Stimulated activated naive CD4-positive, alpha-beta T cell treated with Interleukin-2 at 50 U/mL for 16 hours (primary cell): ENCODE measurements around the gene CHMP6.

Experiments
- DNase-seq: peaks from one replicate; lab custom pipeline; 2025; lab: John Stamatoyannopoulos, UW

The CHMP6 gene

DNA sequence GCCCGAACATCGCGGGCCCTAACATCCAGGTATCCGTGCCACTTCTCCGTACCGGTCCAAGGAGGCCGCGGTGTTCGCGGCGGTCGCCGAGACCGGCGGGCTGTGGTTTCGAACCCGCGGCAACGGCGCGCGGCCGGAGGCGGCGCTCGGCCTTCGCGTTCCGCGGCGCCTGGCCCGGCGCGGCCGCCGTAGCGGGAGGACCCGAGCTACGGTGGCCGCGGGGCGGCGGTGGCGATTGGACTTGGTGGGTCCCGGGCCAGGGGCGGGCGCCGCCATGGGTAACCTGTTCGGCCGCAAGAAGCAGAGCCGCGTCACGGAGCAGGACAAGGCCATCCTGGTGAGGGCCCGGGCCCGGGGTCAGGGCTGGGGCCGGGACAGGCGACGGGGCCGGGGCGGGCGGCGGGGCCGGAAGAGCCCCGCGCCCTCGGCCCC is at the start of gene CHMP6:
Gene CHMP6 (plus strand): TSS at position 197 of the 432 bp plus-strand sequence. CDS start 78 bp downstream, at position 275.
- DNase-seq: peak; percentile 63

DNA sequence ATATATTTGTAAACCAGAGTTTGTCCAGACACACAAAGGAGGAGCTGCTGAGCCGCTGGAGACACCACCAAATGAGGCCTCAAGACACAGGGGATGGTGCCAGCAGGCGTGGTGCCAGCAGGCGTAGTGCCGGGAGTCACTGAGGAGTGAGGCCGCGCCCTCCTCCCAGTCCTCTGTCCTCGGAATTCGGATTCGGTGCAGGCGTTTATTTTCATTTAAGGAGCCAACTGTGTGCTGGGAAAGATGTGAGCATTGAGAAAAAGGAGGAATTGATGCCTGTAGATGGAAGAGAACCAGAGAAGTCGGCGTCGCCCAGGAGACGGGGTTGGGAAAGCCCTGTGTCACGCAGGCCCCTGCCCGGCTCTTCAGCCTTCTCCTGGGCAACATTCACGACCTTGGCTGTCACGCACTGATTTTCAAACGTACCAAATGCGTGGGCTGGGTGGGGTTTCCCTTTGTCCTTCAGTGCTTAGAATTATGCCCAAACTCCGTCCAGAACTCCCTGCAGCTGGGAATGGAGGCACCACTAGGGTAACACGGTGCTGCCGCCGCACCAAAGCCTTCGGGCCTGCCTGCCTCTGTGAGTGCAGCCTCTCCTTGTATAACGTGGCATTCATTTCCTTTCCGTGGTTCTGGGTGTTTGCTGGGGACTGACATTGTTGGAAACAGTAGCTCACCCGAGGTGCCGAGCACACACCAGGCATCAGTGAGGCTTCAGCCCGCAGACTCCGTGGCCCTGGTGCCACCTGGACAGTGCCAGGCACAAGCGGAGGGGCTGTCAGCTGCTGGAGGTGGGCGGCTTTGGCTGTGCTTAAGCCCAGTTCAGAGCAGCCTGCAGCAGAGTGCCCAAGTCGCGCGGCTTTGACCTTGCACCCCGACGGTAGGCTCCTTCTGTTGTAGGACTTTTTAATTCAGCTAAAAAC is 49.0 kb upstream of the CHMP6 start:
- no peak for DNase-seq

DNA sequence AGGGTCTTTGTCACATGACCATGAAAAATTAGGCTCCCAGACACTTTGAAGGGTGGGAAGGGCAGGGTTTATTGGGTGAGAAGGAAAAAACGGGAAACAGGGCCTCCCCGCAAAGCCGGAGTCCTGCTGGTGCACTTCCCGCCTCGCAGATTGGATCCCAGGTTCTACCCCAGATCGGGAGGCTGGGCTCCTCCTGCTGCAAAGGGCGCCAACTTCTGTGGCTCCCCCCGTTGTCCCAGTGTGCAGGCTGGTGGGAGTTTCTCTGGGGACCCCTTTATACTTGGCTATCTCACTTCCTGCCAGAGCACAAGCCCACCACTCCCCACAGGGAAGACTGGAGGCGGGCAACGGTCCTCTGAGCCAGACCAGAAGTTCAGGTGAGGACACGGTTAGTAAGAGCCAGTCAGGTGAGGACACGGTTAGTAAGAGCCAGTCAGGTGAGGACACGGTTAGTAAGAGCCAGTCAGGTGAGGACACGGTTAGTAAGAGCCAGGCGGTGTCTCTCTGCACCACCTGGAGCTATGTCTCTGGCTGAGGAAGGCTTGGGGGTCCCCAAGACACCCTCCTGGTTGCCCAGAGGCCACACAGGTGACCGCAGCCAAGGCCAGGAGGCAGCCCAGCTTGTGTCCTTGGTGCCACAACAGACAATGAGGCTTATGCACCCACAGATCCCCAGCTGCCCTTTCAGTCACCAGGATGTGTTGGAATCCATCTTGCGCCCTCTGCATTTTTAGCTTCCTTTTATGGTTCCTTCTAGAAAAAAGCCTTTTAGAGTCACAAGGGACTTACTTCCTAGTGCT is 48.1 kb upstream of the CHMP6 start:
- no peak for DNase-seq

DNA sequence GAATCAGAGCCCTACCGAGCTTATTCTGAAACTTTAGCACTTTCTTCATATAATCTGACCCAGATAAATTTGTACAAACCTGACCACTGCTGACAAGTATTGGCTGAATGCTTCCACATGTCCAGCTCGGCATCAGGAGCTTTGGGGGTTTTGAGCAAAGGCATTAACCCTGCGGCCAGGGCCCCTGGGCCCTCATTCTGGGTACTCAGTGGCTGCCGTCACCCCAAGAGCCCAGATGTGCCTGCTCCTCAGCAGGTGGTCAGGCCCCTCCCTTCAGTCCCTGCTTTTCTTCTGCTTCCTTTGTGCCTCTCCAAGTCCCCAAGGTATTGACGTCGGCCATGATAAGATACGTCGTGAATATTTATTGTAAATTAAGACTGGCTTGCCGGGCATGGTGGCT is 47.3 kb upstream of the CHMP6 start:
- DNase-seq: no peak

DNA sequence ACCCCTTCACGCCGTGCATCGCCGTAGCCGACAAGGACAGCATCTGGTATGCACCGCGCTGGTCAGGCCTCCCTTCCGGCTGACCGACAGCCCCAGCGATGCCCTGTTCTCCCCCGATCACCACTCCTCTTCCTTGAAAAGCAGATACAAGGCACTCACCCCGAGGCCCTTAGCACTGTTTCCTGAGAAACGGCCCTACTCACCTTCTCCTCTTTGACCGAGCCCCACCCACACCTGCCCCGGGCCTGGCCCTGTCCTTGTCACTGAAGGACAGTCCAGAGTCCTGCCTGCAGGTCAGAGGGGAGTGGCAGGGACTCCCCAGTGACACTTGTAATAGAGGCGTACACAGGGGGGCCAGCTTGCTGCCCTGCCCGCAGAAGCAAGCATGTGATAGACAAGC is 45.9 kb upstream of the CHMP6 start:
- no peak for DNase-seq

DNA sequence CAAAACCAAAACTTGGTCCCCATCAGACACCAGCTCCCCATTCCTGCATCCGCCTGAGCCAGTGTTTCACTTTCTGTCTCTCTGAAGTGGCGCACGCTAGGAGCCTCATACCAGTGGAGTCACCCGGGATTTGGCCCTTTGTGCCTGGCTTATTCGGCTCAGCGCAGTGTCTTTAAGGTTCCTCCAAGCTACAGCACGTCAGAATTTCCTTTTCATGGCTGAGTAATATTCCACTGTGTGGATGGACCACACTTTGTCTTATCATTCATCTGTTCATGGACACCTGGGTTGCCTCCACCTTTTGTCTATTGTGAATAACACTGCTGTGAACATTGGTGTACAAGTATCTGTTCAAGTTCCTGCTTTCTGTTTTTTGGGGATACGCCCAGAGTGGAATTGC is 45.2 kb upstream of the CHMP6 start:
- DNase-seq: no peak

DNA sequence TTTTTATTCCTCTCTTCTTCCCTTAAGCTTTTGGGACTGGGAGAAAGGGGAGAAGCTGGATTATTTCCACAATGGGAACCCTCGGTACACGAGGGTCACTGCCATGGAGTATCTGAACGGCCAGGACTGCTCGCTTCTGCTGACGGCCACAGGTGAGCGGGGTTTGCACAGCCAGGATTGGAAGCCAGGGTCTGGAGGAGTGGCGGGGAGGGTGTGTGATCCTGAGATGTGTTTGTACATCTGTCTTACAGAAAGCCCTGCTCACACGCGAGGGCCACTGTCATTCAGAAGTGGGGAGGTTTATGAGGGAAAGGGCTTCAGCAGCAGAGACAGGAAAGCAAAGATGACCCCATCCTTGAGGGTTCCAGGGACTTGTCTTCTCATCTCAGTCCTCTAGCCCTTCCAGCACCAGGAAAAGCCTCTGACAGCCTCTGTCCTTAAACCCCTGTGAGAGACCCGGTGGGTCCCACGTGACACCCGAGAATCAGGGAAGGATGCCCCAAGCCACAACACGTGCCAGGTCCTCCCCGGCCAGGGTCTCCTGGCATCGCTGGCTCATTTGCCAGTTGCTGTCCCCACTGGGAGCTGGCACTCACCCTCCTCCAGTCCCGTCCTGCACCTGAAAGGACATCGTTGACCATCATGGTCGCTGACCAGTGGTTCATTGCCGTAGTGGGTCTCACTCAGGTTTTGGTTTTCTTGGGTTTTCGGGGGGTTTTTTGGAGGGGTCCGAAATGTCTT is 44.3 kb upstream of the CHMP6 start:
- no peak for DNase-seq

DNA sequence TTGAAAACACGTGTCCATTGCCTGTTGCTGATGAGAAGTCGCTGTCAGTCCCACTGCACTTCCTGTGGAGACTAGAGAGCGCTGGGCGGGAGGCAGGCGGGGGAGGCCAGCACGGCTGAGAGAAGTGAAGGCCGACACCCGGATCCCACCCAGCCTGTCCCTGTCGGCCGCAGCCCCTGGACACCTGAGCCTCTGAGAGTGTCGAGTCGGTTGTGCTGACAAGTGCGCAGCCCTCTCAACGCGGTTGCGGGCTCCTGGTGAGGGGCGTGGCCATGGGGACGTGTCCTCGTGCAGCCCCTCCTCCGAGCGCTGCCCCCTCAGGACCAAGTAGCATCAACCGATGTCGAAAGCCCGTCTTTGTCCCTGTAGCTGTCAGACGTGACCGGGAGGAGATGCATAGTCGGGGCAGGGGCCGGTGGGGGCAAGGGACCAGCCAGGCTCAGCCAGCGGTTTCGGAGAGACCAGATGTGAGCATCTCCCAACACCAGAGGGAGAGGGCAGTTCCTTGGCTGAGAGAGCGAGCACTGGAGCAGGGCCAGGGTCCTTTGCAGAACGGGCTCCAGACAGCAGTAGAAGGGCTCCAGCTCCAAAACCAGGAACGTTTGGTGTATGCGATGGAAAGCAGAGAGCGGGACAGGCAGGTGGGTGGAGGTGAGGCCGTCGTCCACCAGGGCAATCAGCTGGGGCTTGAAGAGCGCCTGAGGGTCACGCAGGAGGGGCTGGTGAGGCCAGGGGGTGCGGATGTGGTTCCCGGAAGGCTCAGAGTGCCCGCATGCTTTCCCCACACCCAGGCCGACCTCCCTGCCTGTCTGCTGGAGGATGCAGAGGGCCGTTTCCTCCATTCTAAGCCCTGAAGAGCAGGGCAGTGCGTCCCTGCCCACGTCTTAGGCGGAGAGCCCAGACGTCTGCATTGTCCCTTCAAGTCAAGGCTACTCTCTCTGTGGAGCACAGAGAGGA is 43.3 kb upstream of the CHMP6 start:
- DNase-seq: no peak

DNA sequence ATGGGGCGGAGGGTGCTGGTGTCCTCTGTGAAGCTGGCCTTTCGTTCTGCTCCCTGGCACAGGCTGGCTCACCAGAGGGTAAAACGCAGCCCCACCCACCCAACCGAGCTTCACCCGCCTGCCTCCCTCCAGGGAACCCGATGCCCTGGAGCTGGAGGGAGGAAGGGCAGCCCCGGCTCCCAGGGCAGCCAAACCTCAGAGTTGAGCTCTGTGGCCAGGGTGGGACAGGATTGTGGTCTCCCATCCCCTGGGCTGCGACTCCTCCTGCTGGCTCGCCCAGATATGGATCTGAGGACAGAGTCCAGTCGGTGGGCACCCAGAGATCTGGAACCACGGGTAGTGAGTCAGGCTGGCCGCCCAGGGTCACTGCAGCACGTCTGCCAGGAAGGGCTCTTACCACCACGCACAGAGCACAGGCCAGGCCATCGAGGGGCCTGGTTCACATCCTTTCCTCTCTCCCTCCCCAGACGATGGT is 42.6 kb upstream of the CHMP6 start:
- DNase-seq: no peak

DNA sequence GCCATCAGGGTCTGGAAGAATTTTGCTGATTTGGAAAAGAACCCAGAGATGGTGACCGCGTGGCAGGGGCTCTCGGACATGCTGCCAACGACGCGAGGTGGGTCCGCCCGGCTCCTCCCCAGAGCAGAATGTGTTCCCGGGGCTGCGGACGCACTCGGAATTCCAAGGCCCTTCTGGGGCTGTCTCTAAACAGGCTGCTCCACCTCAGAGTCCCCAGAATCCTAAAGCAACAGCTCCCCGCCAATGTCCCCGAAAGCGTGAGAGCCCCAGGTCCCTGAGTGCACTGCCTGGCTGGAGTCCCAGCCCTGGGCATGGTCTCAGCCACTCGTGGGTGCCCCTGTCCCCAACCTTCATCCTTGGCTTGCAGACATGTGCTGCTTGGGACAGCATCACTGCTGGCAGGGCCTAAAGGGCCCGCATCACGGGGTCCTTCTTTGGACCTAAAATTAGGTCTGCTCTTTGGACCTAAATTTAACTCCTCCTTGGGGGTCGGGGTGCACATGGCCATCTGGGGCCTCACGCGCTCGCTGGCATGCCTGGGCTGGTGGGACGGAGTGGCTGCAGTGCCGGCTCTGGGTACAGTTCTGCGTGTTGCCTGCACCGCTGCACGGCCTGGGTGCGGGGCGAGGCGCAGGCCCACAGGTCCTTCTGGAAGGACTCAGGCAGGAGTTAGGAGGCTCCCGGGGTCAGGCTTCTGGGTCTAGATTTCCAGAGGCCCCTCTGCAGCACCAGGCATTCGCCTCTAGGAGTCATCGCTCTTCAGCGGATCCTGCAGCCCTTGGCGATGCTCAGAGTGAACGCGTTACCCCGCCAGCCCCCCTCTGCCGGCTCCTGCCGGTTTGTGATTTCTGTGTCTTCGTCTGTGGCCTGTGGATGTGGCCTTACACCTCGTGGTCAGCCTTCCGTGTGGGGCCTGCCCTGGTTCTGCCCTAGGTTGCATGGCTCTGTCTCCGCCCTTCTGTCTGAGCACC is 41.9 kb upstream of the CHMP6 start:
- DNase-seq: no peak

DNA sequence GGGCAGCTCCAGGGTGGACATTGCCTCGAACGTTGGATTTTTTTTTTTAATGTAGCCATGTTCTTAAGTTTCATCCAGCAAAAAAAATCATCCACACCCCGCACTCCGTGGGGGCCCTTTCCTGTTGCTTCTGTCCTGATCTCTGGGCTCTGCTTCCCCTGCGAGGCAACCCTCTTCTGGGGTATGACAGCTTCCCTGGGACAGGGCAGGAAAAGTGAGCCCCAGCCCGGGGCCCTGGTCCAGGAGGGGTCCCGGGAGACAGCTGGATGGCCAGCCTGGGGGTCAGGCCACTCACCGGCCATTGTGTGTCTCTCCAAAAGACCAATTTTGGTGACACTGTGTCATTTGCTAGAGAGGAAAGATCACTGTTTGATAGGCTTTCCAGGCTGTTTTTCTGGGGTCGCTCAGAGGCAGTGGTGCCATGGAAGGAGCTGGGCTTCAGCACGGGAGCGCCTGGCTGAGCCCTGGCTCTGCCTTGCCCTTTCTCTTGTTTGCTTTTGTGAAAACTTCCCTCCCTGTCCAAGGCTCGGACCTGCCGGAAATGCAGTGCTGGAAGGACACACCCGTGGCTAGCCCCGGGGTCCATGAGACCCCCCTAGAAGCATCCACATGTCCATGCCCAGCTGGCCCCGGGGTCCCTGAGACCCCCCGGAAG is 41.0 kb upstream of the CHMP6 start:
- DNase-seq: no peak

DNA sequence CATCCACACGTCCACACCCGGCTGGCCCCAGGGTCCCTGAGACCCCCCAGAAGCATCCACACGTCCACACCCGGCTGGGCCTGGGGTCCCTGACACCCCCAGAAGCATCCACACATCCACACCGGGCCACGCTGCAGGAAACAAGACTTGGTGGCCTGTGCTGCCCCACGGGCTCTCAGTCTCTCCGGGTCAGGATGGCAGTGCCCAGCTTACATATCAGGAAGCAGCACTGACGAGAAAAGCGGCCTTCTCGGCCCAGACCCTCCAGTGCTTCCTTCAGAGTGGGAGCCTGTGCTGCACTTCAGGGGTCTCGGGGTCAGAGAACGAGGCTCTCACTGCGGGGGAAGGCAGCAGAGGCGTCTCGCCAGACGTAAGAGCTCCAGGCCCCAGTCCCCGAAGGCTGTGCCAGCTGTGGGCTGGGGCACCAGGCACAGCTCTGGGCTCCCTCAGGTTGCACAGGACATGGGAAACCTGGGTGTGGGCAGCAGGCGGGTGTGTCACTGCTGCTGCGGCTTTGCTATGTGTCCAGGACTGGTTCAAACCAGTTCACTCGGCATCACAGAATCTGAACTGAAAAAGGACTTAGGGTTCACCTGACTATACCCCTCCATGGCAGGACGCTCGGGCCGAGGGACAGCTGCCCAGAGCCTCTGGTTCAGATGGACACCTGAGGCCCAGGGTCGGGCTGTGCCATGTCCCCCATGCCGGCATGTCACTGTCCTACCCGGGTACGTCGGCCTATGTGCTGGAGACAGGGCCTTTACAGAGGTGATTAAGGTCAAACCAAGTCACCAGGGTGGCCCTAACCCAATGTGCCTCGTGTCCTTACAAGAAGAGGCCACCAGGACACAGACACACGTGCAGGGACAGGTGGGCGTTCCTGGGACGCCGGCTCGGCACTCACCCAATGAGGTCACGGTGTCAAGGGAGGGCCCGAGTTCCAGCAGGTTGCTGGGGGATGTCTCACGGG is 40.2 kb upstream of the CHMP6 start:
- no peak for DNase-seq

DNA sequence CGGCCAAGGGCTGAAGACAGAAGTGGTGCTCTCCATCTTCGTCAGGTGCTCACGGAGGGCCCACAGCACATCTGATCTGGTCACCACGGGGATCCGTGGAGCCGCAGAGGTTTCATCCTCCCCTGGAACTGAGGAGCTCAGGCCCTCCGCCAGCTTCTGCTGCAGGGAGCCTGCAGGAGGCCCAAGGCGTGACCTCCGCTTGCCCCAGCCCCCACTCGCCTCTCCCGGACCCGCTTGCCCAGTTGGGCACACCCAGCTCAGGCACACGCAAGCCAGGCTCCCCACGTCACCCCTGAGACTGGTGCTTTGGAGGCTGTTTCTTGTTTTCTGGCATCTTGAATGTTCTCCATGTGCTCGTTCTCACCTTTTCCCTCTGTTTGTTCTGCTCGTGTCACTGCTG is 39.4 kb upstream of the CHMP6 start:
- no peak for DNase-seq

DNA sequence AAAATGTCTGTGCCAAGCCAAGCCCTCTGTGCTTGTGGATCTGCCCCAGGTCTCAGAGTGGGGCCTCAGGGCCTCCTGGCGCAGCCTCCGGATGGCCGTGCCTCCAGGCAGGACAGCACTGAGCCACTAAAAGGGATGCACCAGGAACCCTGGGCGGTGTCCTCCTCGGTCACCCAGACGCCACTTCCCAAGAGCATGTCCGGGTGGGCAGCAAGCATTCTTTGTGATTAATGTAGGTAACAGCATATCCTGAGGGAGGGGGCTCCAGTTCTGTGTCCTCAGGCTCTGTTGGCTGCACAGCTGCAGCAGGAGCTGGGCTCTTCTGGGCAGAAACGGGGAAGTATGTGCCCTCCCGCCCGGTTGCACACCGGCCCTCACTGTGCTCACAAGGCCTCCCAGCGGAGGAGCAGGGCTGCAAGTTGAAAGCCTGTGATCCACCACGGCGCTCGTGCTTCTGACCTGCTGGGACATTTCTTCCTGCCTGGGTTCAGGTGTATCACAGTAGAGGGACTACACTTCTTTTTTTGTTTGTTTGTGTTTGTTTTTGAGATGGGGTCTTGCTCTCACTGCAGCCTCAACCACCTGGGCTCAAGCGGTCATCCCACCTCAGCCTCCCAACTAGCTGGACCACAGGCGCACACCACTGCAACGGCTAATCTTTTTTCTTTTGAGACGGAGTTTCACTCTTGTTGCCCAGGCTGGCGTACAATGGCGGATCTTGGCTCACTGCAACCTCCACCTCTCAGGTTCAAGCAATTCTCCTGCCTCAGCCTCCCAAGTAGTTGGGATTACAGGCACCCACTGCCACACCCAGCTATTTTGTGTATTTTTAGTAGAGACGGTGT is 37.9 kb upstream of the CHMP6 start:
- DNase-seq: no peak

DNA sequence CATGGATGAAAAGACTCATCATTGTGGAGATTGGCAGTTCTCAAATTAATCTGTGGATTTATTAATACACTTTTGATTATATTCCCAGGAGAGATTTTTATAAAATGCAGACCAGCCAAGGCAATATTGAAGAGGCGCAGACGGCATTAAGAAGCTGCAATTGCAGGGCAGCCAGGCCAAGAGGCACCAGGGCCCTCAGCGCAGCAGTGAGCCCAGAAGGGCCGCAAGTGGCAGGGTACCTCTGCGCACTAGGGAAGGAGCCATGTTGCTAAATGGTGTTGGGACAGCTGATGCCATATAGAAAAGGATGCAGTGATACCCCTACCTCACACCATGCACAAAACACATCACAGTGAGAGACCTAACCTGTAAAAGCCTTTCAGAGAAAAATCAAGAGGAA is 36.6 kb upstream of the CHMP6 start:
- DNase-seq: no peak

DNA sequence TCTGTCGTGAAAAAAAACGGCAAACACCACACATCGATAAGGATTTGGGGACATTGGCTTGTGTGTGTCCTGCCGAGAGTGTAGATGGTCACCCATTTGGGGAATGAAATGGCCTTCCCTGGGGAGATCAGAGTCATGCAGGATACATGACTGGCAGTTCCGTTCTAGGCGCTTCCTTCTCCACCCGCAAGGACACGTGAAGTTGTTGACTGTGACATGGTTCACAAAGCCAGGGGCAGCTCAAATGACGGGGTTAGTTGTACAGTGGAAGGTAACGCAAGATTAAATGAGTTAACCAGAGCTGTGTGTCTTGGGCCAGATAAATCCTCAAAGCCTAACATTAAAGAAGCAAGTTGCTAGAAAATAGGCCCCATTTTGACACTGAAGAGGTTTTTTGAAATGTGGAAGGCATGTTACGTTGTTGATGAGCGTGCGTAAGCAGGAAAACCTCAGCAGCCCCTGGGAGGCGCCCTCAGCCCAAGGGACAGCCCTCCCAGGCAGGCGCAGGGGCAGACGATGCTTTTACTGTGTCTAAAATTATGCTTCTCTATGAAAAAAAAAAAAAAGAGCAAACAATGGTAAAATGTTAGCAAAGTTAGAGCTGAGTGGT is 35.9 kb upstream of the CHMP6 start:
- DNase-seq: no peak
